NCI-H187 treated with DMSO at 0.1 percent for 48 hours (cell line): ENCODE measurements around the gene ATCAY.
"Not testable (repeated sequence)": the region's sequence is repeated elsewhere in the genome, so short reads cannot be mapped to it uniquely, and the experiment has no call there.

Source experiments
- DNase-seq: peaks from one replicate; lab custom pipeline; 2025; lab: John Stamatoyannopoulos, UW

ATCAY gene

GRCh38 chr19:3857449-3858003 lies 23.0 kb upstream of the ATCAY start:
- no peak for DNase-seq

GRCh38 chr19:3860499-3860898 lies 20.0 kb upstream of the ATCAY start:
- DNase-seq: no peak

DNA sequence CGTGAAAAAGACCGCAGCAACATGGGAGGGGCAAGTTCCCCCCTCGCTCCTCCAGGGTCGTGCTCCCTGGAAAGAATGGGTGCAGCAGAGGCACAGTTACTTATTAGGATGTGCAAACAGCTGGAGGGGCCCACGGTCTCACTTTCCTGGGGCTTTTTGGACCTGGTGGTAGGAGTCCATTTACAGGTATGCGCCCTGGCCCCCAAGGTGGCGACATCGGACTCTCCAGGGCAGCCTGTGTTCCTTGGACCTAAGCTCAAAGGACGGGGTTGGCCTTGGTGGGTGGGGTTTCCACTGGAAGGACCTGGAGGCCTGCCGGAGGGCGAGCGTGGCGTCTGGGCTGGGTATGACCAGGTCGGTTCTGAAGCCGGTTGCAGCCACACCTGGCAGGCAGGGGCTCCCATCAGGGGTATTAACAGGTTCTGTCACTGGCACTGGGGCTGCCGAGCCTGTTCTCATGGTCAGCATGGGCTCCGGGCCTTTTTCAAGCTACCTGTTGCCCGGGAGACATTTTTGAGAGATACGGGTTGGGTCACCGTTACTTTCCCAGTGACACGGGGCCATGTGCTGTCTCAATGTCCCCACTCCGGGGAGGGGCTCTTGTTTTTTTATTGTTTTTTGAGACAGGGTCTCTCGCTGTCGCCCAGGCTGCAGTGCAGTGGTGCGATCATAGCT lies 17.5 kb upstream of the ATCAY start:
- no peak for DNase-seq

- no peak for DNase-seq
Measured at GRCh38 chr19:3863648-3864047, 16.8 kb upstream of the ATCAY start.

GRCh38 chr19:3866910-3867638 lies 13.4 kb upstream of the ATCAY start:
- DNase-seq: no peak

DNA sequence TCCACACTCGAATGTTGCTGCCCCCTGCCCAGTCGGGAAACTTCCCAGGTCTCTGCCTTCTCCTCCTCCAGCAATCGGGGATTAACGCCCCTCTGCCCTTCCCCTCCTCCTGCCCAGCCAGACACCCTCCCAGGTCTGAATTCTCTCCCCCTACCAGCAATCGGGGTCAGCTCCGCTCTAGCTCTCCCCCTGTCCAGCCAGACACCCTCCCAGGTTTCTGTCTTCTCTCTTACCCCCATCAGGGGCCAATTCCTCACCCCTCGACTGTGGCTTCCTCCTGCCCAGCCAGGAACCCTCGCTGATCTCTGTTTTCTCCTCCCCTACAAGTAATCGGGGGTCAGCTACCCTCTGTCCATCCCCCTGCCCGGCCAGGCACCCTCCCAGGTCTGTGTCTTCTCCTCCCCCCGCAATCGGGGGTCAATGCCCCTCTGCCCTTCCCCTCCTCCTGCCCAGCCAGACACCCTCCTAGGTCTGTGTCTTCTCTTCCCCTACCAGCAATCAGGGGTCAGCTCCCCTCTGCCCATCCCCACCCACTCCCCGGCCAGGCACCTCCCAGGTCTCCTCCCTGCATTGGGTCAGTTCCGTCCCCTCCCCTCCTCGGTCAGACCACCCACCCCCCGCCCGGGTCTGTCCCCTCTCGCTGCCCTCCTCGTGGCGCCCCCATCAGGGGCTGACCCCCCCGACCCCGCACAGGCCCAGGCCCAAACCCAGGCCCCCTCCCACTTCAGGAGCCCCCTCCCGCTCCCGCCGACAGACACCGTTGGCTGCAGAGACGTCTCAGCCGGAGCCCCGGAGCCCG lies 12.3 kb upstream of the ATCAY start:
- DNase-seq: no peak

- no peak for DNase-seq
Measured at GRCh38 chr19:3868770-3869456, 11.6 kb upstream of the ATCAY start, which contains the start of gene ZFR2. ZFR2 (minus strand) TSS chr19:3869038; CDS start chr19:3869017, 21 bp downstream.

DNA sequence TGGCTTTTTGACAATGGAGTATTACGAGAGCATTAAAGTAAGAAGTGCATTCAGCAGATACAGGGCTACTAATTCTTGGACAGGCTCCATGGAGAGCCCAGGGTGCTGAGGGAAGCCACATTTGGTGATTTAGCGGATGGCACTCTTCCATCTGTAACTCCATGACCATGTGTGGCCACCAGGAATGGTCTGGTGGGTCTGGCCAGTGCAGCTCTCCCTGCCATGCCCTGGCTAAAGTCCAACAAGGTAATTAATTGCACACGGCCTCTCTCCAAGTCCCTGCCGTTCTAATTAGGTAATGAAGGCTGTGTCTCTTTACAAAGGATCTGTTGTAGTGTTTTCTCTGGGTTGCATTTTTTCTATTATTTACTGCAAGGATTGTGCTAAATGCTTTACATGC lies 7.3 kb upstream of the ATCAY start:
- DNase-seq: no peak

DNA sequence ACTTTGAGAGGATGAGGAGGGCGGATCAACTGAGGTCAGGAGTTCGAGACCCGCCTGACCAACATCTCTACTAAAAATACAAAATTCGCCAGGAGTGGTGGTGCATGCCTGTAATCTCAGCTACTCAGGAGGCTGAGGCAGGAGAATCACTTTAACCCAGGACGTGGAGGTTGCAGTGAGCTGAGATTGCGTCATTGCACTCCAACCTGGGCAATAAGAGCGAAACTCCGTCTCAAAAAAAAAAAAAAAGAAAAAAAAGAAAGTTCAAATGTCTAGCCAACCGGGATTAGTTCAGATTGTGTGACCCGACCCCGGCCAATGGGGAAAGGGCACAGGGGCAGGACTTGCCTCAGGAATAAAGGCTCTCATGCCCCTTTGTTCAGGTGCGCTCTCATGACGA lies 5.8 kb upstream of the ATCAY start:
- DNase-seq: not testable (repeated sequence)

- no peak for DNase-seq
Measured at GRCh38 chr19:3879656-3880055, 829 bp upstream of the ATCAY start.

GRCh38 chr19:3881272-3882040 lies 971 bp downstream of the ATCAY start:
- no peak for DNase-seq

DNA sequence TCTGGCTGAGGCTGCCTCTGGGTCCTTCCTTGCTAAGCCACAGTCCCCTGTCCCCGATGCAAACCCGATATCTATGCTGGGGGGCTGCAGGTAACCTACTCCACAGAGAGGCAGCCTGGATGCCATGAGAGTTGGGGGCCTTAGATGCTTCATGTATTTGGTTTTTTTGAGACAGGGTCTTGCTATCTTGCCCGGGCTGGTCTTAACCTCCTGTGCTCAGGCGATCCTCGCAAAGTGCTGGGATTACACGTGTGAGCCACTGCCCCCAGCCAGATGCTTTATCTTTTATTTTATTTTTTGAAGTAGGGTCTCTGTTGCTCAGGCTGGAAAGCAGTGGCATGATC lies 1.5 kb downstream of the ATCAY start:
- DNase-seq: no peak

- DNase-seq: no peak
Measured at GRCh38 chr19:3890591-3890990, 10.1 kb downstream of the ATCAY start.

GRCh38 chr19:3893509-3894179 lies 13.2 kb downstream of the ATCAY start:
- peak; percentile 18 for DNase-seq

DNA sequence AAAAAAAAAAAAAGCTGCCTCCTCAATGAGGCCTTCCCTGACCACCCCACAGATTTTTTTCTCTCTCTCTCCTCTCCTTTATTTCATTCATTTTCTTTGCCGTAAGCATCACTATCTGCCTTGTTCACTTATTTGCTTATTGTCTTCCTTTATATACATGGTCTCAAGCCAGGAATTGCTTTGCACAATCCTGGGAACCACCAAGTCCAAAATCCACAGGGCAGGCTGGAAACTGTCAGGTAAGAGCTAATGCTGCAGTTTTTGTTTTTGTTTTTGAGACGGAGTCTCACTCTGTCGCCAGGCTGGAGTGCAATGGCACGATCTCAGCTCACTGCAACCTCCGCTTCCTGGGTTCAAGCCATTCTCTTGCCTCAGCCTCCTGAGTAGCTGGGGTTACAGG lies 14.5 kb downstream of the ATCAY start:
- DNase-seq: not testable (repeated sequence)

DNA sequence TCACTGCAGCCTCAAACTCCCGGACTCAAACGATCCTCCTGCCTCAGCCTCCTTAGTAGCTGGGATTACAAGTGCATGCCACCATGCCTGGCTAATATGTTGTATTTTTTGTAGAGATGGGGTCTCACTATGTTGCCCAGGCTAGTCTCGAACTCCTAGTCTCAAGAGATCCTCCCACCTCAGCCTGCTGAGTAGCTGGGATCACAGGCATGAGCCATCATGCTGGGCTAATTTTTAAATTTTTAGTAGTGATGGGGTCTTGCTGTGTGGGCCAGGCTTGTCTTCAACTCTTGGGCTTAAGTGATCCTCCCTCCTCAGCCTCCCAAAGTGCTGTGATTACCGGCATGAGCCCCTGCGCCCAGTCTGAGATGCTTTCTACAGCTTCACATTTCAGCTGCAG lies 15.3 kb downstream of the ATCAY start:
- no peak for DNase-seq

GRCh38 chr19:3897936-3898335 lies 17.5 kb downstream of the ATCAY start:
- DNase-seq: no peak

- no peak for DNase-seq
Measured at GRCh38 chr19:3898426-3898825, 17.9 kb downstream of the ATCAY start.

DNA sequence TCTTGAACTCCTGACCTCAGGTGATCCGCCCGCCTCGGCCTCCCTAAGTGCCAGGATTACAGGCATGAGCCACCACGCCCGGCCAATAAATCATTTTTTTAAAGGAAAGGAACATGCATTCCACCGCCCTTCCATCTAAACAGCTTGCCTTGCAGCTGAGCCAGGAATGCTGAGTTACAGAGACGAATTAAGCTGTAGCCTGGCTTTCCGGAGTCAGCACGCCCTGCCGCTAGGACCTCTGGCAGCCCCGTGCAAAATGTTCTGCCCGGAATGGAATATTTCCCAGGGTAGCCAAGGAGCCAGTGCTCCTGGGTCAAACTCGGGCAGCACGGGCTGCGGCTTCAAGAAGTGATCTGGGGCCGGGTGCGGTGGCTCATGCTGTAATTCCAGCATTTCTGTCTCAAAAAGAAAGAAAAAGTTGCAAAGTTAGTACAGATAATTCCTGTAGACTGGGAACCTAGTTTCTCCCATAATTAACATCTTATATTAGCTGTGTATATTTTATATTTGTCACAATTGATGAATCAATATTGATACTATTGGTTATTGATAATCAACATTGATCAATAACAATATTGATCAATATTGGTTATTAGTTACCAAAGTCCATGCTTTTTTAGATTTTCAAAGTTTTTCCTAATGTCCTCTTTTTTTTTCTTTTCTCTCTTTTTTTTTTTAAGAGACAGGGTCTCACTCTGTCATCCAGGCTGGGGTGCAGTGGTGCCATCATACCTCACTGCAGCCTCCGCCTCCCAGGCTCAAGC lies 19.2 kb downstream of the ATCAY start:
- no peak for DNase-seq
